CD14-positive monocyte (primary cell): ENCODE measurements around the gene NGRN. TPM values are rescaled to one million over a fixed set of nuclear protein-coding genes. Genes with fewer than 3 reads are reported as not detected.

Source experiments
- DNase-seq, 3 donors: peaks; one replicate each; pipeline ENCODE4 v3.0.0-alpha.2; 2011 to 2022
- H2AFZ ChIP-seq: 2 replicates; pipeline ENCODE4 v1.6.0; 2012; ENCODE audit warnings: mild to moderate bottlenecking, low read depth, low read length, inconsistent platforms; ENCODE audit not compliant: insufficient read depth, poor library complexity, severe bottlenecking
- H3K27ac ChIP-seq, 2 donors: 1 replicate in 1 of 2; 2 replicates in 1 of 2; pipeline ENCODE4 v1.5.1; 2012 to 2013; ENCODE audit warnings: low read length in 2 of 2, control low read depth in 1 of 2, inconsistent platforms in 1 of 2, low read depth in 1 of 2, mild to moderate bottlenecking in 1 of 2
- H3K27me3 ChIP-seq, 2 donors: one replicate each; pipeline versions ENCODE4 v1.6.0 to v1.6.1; 2011 to 2013; ENCODE audit warnings: low read length in 2 of 2; ENCODE audit not compliant: control insufficient read depth in 2 of 2, insufficient read depth in 2 of 2
- H3K36me3 ChIP-seq, 2 donors: replicated peaks in 1 of 2; 1 replicate in 1 of 2; 2 replicates in 1 of 2; pipeline versions ENCODE4 v1.5.1 to v1.6.1; 2012 to 2013; ENCODE audit warnings: low read length in 2 of 2, control low read depth in 1 of 2, inconsistent platforms in 1 of 2, mild to moderate bottlenecking in 1 of 2; ENCODE audit not compliant: insufficient read depth in 2 of 2, control insufficient read depth in 1 of 2
- H3K4me1 ChIP-seq, 2 donors: 1 replicate in 1 of 2; 2 replicates in 1 of 2; pipeline versions ENCODE4 v1.5.1 to v1.6.1; 2012 to 2013; ENCODE audit warnings: low read length in 2 of 2, control low read depth in 1 of 2, inconsistent platforms in 1 of 2, mild to moderate bottlenecking in 1 of 2, moderate library complexity in 1 of 2; ENCODE audit not compliant: insufficient read depth in 2 of 2, control insufficient read depth in 1 of 2
- H3K4me2 ChIP-seq: replicated peaks from 2 replicates; pipeline ENCODE3; 2012; ENCODE audit warnings: low read length, moderate library complexity, mild to moderate bottlenecking; ENCODE audit not compliant: poor library complexity, severe bottlenecking; ENCODE audit errors: extremely low read depth
- H3K4me3 ChIP-seq, 3 experiments: fragments of 200-600 bp in 1 of 3; sonication (generic) in 1 of 3; replicated peaks in 1 of 3; 1 replicate in 2 of 3; 2 replicates in 1 of 3; pipeline ENCODE4 v1.5.1; 2011 to 2013; ENCODE audit warnings: low read length in 3 of 3, mild to moderate bottlenecking in 3 of 3, control low read depth in 2 of 3, low read depth in 2 of 3, inconsistent platforms in 1 of 3, moderate library complexity in 1 of 3
- H3K79me2 ChIP-seq: 2 replicates; pipeline ENCODE4 v1.6.0; 2012; ENCODE audit warnings: mild to moderate bottlenecking, control low read depth, inconsistent platforms, low read length, moderate library complexity; ENCODE audit not compliant: insufficient read depth
- H3K9ac ChIP-seq: 2 replicates; pipeline ENCODE4 v1.6.0; 2017; ENCODE audit warnings: low read length, mild to moderate bottlenecking; ENCODE audit not compliant: insufficient read depth, poor library complexity, severe bottlenecking
- H3K9me3 ChIP-seq, 2 donors: replicated peaks in 1 of 2; 1 replicate in 1 of 2; 2 replicates in 1 of 2; pipeline versions ENCODE4 v1.5.1 to v1.6.1; 2012 to 2013; ENCODE audit warnings: low read length in 2 of 2, control low read depth in 1 of 2; ENCODE audit not compliant: control insufficient read depth in 1 of 2, insufficient read depth in 1 of 2
- H4K20me1 ChIP-seq: 2 replicates; pipeline ENCODE4 v1.6.0; 2012; ENCODE audit warnings: mild to moderate bottlenecking, low read length, control low read depth, moderate library complexity; ENCODE audit not compliant: insufficient read depth
- H3K27ac Mint-ChIP-seq, 7 donors: one replicate each; pipeline ENCODE4 v1.8.0; 2020; ENCODE audit warnings: mild to moderate bottlenecking in 7 of 7, mixed read lengths in 7 of 7, moderate library complexity in 6 of 7, inconsistent platforms in 2 of 7
- H3K27me3 Mint-ChIP-seq, 3 donors: one replicate each; pipeline ENCODE4 v1.8.0; 2021 to 2022; ENCODE audit warnings: low read depth in 3 of 3, mild to moderate bottlenecking in 3 of 3, mixed read lengths in 3 of 3, moderate library complexity in 3 of 3, inconsistent platforms in 1 of 3
- H3K36me3 Mint-ChIP-seq, 2 donors: one replicate each; pipeline ENCODE4 v1.8.0; 2020; ENCODE audit warnings: mixed read lengths in 2 of 2, inconsistent platforms in 1 of 2, mild to moderate bottlenecking in 1 of 2
- H3K4me1 Mint-ChIP-seq: one replicate; pipeline ENCODE4 v1.8.0; 2020; ENCODE audit warnings: mild to moderate bottlenecking, mixed read lengths
- H3K4me3 Mint-ChIP-seq, 2 donors: one replicate each; pipeline ENCODE4 v1.8.0; 2020; ENCODE audit warnings: mild to moderate bottlenecking in 2 of 2, mixed read lengths in 2 of 2, moderate library complexity in 1 of 2
- H3K9me3 Mint-ChIP-seq, 7 donors: one replicate each; pipeline ENCODE4 v1.8.0; 2020 to 2022; ENCODE audit warnings: mixed read lengths in 7 of 7, mild to moderate bottlenecking in 6 of 7, moderate library complexity in 6 of 7, inconsistent platforms in 2 of 7
- WGBS: methylation state at CpG from one replicate; pipeline ENCODE4 v1.1.5; 2013; ENCODE audit warnings: missing lambda C conversion rate; ENCODE audit not compliant: insufficient coverage; 5-methylcytosine and 5-hydroxymethylcytosine counted together
- intact Hi-C, 2 donors: fragments of 100-400 bp; cut with micrococcal nuclease; formaldehyde crosslinking; loops; one replicate each; pipeline versions ENCODE4 v1.15.0 to v1.15.1; 2023
- polyA minus RNA-seq: library from RNA; depleted of rRNA, polyadenylated mRNA; stranded (reverse); fragments of >200 nt; gene quantifications from 2 replicates; pipeline ENCODE4 v1.2.3, GENCODE V29; 2012
- polyA plus RNA-seq, 3 donors: library from polyadenylated mRNA; depleted of rRNA in 1 of 3; unstranded in 2 of 3; stranded (reverse) in 1 of 3; fragments of 300-500 nt in 2 of 3; fragments of >200 nt in 1 of 3; fragmentation: Illumina TruSeq in 2 of 3; gene quantifications; 1 replicate in 2 of 3; 2 replicates in 1 of 3; pipeline ENCODE4 v1.2.3, GENCODE V29; 2012 to 2021
- total RNA-seq, 12 experiments: library from RNA in 1 of 12; stranded (reverse) in 1 of 12; fragments of 120-200 nt in 1 of 12; gene quantifications; one replicate each; pipeline ENCODE4 v1.2.4 and lab custom pipeline; 2013 to 2026; ENCODE audit warnings: mixed read lengths in 6 of 12, inconsistent platforms in 1 of 12
- TF ChIP-seq, protein P1 (sequence below): fragments of 200-600 bp; IDR thresholded peaks from one replicate; pipeline ENCODE4 v1.8.0; 2022; ENCODE audit warnings: antibody characterized with exemption, mild to moderate bottlenecking

NGRN gene, protein sequence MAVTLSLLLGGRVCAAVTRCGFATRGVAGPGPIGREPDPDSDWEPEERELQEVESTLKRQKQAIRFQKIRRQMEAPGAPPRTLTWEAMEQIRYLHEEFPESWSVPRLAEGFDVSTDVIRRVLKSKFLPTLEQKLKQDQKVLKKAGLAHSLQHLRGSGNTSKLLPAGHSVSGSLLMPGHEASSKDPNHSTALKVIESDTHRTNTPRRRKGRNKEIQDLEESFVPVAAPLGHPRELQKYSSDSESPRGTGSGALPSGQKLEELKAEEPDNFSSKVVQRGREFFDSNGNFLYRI
- total RNA-seq (2013), result 28.1 TPM
- polyA plus RNA-seq (10 to 100 TPM; 14.4 to 20.3 (median 18.9) TPM), polyA minus RNA-seq (12.3 and 16.8 TPM in 2 replicates), total RNA-seq (lab: John Stamatoyannopoulos, UW) (3.6 to 10.7 (median 7.0) reads per million in 11 experiments)

DNA sequence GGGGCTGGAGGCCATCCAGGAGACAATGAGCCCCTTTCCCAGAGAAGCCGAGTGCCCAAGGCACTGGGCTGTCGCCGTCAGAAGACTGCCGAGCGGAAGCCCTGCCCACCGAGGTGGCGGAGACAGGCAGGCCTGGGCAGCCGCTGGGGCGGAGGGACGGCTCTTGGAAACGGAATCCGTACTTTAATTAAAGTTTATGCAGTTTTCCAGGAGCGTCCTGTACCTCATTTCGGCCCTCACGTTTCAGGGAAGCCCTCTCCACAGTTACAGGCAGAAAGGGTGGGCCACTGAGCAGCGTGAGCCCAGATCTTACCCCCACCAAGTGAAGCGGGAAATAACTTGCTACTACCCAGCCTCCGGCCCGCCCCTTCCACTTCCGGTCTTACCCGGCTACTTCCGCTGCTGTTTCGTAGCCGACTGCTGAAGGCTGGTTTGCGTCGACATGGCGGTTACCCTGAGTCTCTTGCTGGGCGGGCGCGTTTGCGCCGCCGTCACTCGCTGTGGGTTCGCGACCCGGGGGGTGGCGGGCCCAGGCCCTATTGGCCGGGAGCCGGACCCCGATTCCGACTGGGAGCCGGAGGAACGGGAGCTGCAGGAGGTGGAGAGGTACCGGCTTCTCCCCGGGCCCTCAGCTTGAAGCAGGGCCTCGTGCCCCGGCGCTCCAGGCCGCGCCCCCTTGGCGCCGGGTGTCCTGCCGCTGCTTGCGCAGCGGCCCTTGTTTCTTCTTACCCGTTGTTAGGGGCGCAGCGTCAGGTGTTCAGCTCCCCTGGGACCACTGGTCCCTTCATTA, at the start of gene NGRN:
TSS of gene NGRN (plus strand) at position 402 of the 790 bp plus-strand sequence. CDS start at position 443, 41 bp downstream.
- Mint-ChIP-seq H3K9me3 (no peaks in the 10 kb centered on the region), H3K27me3 (peaks cover 1 to 3% (median 1%) of the 10 kb centered on the region in 3 donors), H3K27ac (peak within 1 kb of the TSS; percentile 91 to 98 (median 97)), H3K36me3 (peaks cover 19 to 20% of the 10 kb centered on the region in 2 donors), H3K4me1 (peaks cover 41% of the 10 kb centered on the region), H3K4me3 (peak within 1 kb of the TSS; percentile 94 to 95)
- peak within 1 kb of the TSS; percentile 95 for H2AFZ ChIP-seq
- peaks cover 26 to 35% of the 10 kb centered on the region in 2 donors for H3K4me1 ChIP-seq
- peaks cover 46% of the 10 kb centered on the region for H3K79me2 ChIP-seq
- WGBS, result under 1% methylated on average over 59 of the region's 59 CpGs
- peak within 1 kb of the TSS; percentile 81 for H3K9ac ChIP-seq
- H3K36me3 ChIP-seq, result peaks cover 11 to 26% of the 10 kb centered on the region in 2 donors
- TF ChIP-seq, protein P1, sequence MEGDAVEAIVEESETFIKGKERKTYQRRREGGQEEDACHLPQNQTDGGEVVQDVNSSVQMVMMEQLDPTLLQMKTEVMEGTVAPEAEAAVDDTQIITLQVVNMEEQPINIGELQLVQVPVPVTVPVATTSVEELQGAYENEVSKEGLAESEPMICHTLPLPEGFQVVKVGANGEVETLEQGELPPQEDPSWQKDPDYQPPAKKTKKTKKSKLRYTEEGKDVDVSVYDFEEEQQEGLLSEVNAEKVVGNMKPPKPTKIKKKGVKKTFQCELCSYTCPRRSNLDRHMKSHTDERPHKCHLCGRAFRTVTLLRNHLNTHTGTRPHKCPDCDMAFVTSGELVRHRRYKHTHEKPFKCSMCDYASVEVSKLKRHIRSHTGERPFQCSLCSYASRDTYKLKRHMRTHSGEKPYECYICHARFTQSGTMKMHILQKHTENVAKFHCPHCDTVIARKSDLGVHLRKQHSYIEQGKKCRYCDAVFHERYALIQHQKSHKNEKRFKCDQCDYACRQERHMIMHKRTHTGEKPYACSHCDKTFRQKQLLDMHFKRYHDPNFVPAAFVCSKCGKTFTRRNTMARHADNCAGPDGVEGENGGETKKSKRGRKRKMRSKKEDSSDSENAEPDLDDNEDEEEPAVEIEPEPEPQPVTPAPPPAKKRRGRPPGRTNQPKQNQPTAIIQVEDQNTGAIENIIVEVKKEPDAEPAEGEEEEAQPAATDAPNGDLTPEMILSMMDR, result no peak
- peak; percentile 82 to 90 (median 86) for DNase-seq
- peaks cover 11% of the 10 kb centered on the region for H4K20me1 ChIP-seq
- peak within 1 kb of the TSS; percentile 91 for H3K27ac ChIP-seq
- intact Hi-C loops, result loop anchor here (2.0 to 5.0 kb wide), 2 partner anchors 31 to 33 kb away; partner anchors contain the start of genes GDPGP1 (in 2 of the 2) and CIB1 (in 1 of the 2)
- peak within 1 kb of the TSS; percentile 67 to 91 (median 80) for H3K4me3 ChIP-seq
- H3K27me3 ChIP-seq, result no peaks in the 10 kb centered on the region
- H3K4me2 ChIP-seq, result peak within 1 kb of the TSS; percentile 85
- no peaks in the 10 kb centered on the region for H3K9me3 ChIP-seq
